Activated naive CD8-positive, alpha-beta T cell treated with anti-CD3 and anti-CD28 coated beads, Interleukin-2, amount 10 ng/mL, durations not matched to agents 7 days and 5 days (primary cell): ENCODE data around the gene SON. TPM values are rescaled to one million over a fixed set of nuclear protein-coding genes. Genes with fewer than 3 reads are reported as not detected.
A peak's percentile ranks its signal among the peaks of the same experiment; 100 is the strongest.

Experiments used
- ATAC-seq: fragments of 150-1000 bp; cut with Tn5 transposase; one replicate; pipeline ENCODE4 v1.10.0; 2021; ENCODE audit warnings: low read depth, moderate library complexity
- POLR2A ChIA-PET: fragments of 350-600 bp; sonication (Branson Sonifier 250); formaldehyde crosslinking; loops from one replicate; lab custom pipeline; 2021; ENCODE audit warnings: antibody characterized with exemption; lab: Charles Lee
- DNase-seq: peaks from one replicate; pipeline ENCODE4 v3.0.0; 2021
- H3K27ac Mint-ChIP-seq: one replicate; pipeline ENCODE4 v1.8.0; 2022; ENCODE audit warnings: mild to moderate bottlenecking, mixed read lengths
- H3K27me3 Mint-ChIP-seq: one replicate; pipeline ENCODE4 v1.8.0; 2022; ENCODE audit warnings: mild to moderate bottlenecking, moderate library complexity, mixed read lengths
- H3K36me3 Mint-ChIP-seq: one replicate; pipeline ENCODE4 v1.8.0; 2021; ENCODE audit warnings: mild to moderate bottlenecking, mixed read lengths
- H3K4me1 Mint-ChIP-seq: one replicate; pipeline ENCODE4 v1.8.0; 2021; ENCODE audit warnings: mixed read lengths
- H3K4me3 Mint-ChIP-seq: one replicate; pipeline ENCODE4 v1.8.0; 2022; ENCODE audit warnings: mild to moderate bottlenecking, moderate library complexity, mixed read lengths
- H3K9me3 Mint-ChIP-seq: one replicate; pipeline ENCODE4 v1.8.0; 2021; ENCODE audit warnings: mixed read lengths
- total RNA-seq, 2 experiments: library from RNA; stranded (reverse); gene quantifications; one replicate each; pipeline ENCODE4 v1.2.3, GENCODE V29; 2021

Gene SON
- total RNA-seq, 2 experiments from 2014 or later: 357 to 376 TPM

DNA sequence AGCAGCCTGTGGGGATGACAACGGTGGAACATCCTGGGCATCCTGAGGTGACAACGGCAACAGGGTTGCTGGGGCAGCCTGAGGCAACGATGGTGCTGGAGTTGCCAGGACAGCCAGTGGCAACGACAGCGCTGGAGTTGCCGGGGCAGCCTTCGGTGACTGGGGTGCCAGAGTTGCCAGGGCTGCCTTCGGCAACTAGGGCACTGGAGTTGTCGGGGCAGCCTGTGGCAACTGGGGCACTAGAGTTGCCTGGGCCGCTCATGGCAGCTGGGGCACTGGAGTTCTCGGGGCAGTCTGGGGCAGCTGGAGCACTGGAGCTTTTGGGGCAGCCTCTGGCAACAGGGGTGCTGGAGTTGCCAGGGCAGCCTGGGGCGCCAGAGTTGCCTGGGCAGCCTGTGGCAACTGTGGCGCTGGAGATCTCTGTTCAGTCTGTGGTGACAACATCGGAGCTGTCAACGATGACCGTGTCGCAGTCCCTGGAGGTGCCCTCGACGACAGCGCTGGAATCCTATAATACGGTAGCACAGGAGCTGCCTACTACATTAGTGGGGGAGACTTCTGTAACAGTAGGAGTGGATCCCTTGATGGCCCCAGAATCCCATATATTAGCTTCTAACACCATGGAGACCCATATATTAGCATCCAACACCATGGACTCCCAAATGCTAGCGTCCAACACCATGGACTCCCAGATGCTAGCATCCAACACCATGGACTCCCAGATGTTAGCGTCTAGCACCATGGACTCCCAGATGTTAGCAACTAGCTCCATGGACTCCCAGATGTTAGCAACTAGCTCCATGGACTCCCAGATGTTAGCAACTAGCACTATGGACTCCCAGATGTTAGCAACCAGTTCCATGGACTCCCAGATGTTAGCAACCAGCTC, 8.2 kb downstream of the SON start:
- Mint-ChIP-seq H3K4me3 (no peak overlapping the region), H3K36me3 (peaks cover 53% of the 10 kb centered on the region), H3K27me3 (no peaks in the 10 kb centered on the region), H3K4me1 (peaks cover 22% of the 10 kb centered on the region), H3K27ac (no peak overlapping the region), H3K9me3 (no peaks in the 10 kb centered on the region)
- POLR2A ChIA-PET: interaction anchor here (0.7 to 1.6 kb wide), 4 partner anchors 8 to 780 kb away, joined by 4 to 9 read pairs (median 7); partner anchors contain the start of genes DONSON, GART, PAXBP1 and SON
- ATAC-seq (no peak), DNase-seq (no peak)

DNA sequence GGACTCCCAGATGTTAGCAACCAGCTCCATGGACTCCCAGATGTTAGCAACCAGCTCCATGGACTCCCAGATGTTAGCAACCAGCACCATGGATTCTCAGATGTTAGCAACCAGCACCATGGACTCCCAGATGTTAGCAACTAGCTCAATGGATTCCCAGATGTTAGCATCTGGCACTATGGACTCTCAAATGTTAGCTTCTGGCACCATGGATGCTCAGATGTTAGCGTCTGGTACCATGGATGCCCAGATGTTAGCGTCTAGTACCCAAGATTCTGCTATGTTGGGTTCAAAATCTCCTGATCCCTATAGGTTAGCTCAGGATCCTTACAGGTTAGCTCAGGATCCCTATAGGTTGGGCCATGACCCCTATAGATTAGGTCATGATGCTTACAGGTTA, 8.8 kb downstream of the SON start:
- POLR2A ChIA-PET: interaction anchor here (0.7 to 1.6 kb wide), 4 partner anchors 8 to 780 kb away, joined by 4 to 9 read pairs (median 7); partner anchors contain the start of genes DONSON, GART, PAXBP1 and SON
- no peaks in the 10 kb centered on the region for H3K9me3 Mint-ChIP-seq
- ATAC-seq (no peak), DNase-seq (no peak)
- no peak overlapping the region for H3K27ac Mint-ChIP-seq
- H3K27me3 Mint-ChIP-seq: no peaks in the 10 kb centered on the region
- peaks cover 60% of the 10 kb centered on the region for H3K36me3 Mint-ChIP-seq
- peaks cover 24% of the 10 kb centered on the region for H3K4me1 Mint-ChIP-seq
- no peak overlapping the region for H3K4me3 Mint-ChIP-seq

DNA sequence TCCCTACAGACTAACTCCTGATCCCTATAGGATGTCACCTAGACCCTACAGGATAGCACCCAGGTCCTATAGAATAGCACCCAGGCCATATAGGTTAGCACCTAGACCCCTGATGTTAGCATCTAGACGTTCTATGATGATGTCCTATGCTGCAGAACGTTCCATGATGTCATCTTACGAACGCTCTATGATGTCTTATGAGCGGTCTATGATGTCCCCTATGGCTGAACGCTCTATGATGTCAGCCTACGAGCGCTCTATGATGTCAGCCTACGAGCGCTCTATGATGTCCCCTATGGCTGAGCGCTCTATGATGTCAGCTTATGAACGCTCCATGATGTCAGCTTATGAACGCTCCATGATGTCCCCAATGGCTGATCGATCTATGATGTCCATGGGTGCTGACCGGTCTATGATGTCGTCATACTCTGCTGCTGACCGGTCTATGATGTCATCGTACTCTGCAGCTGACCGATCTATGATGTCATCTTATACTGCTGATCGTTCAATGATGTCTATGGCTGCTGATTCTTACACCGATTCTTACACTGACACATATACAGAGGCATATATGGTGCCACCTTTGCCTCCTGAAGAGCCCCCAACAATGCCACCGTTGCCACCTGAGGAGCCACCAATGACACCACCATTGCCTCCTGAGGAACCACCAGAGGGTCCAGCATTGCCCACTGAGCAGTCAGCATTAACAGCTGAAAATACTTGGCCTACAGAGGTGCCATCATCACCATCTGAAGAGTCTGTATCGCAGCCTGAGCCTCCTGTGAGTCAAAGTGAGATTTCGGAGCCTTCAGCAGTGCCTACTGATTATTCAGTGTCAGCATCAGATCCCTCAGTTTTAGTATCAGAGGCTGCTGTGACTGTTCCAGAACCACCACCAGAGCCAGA, 9.5 kb downstream of the SON start:
- POLR2A ChIA-PET: interaction anchor here (0.7 to 1.6 kb wide), 3 partner anchors 9 to 781 kb away, joined by 6 to 9 read pairs (median 8); partner anchors contain the start of genes GART, PAXBP1 and SON
- no peak overlapping the region for H3K27ac Mint-ChIP-seq
- no peak overlapping the region for H3K4me3 Mint-ChIP-seq
- H3K9me3 Mint-ChIP-seq: no peaks in the 10 kb centered on the region
- H3K36me3 Mint-ChIP-seq: peaks cover 62% of the 10 kb centered on the region
- H3K27me3 Mint-ChIP-seq: no peaks in the 10 kb centered on the region
- ATAC-seq: no peak
- peaks cover 23% of the 10 kb centered on the region for H3K4me1 Mint-ChIP-seq
- DNase-seq: no peak

DNA sequence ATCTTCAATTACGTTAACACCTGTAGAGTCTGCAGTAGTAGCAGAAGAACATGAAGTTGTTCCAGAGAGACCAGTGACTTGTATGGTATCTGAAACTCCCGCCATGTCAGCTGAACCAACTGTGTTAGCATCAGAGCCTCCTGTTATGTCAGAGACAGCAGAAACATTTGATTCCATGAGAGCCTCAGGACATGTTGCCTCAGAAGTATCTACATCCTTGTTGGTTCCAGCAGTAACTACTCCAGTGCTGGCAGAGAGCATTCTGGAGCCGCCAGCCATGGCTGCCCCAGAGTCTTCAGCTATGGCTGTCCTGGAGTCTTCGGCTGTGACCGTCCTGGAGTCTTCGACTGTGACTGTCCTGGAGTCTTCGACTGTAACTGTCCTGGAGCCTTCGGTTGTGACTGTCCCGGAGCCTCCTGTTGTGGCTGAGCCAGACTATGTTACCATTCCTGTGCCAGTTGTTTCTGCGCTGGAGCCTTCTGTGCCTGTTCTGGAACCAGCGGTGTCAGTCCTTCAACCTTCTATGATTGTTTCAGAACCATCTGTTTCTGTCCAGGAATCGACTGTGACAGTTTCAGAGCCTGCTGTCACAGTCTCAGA, 10.3 kb downstream of the SON start:
- ATAC-seq (no peak), DNase-seq (no peak)
- Mint-ChIP-seq H3K4me3 (no peak overlapping the region), H3K9me3 (no peaks in the 10 kb centered on the region), H3K4me1 (peaks cover 23% of the 10 kb centered on the region), H3K27ac (no peak overlapping the region), H3K36me3 (peaks cover 65% of the 10 kb centered on the region), H3K27me3 (no peaks in the 10 kb centered on the region)
- POLR2A ChIA-PET: no interaction called here

DNA sequence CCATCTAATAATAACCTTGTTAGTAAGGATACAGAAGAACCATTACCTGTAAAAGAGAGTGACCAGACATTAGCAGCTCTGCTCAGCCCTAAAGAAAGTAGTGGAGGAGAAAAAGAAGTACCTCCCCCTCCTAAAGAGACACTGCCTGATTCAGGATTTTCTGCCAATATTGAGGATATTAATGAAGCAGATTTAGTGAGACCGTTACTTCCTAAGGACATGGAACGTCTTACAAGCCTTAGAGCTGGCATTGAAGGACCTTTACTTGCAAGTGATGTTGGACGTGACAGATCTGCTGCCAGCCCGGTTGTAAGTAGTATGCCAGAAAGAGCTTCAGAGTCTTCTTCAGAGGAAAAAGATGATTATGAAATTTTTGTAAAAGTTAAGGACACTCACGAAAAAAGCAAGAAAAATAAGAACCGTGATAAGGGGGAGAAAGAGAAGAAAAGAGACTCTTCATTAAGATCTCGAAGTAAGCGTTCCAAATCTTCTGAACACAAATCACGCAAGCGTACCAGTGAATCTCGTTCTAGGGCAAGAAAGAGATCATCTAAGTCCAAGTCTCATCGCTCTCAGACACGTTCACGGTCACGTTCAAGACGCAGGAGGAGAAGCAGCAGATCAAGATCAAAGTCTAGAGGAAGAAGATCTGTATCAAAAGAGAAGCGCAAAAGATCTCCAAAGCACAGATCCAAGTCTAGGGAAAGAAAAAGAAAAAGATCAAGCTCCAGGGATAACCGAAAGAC, 11.6 kb downstream of the SON start:
- Mint-ChIP-seq H3K27me3 (no peaks in the 10 kb centered on the region), H3K9me3 (no peaks in the 10 kb centered on the region), H3K4me1 (peaks cover 23% of the 10 kb centered on the region), H3K4me3 (no peak overlapping the region), H3K27ac (no peak overlapping the region), H3K36me3 (peaks cover 65% of the 10 kb centered on the region)
- ATAC-seq (no peak), DNase-seq (no peak)
- POLR2A ChIA-PET: interaction anchor here (2.9 kb wide), 1 partner anchor 34 kb away, joined by 10 read pairs; the partner anchor contains the start of gene DONSON

DNA sequence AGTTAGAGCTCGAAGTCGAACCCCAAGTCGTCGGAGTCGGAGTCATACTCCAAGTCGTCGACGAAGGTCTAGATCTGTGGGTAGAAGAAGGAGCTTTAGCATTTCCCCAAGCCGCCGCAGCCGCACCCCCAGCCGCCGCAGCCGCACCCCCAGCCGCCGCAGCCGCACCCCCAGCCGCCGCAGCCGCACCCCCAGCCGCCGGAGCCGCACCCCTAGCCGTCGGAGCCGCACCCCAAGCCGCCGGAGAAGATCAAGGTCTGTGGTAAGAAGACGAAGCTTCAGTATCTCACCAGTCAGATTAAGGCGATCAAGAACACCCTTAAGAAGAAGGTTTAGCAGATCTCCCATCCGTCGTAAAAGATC, 12.1 kb downstream of the SON start:
- Mint-ChIP-seq H3K9me3 (no peaks in the 10 kb centered on the region), H3K27ac (no peak overlapping the region), H3K36me3 (peaks cover 66% of the 10 kb centered on the region), H3K27me3 (no peaks in the 10 kb centered on the region), H3K4me3 (no peak overlapping the region), H3K4me1 (peaks cover 23% of the 10 kb centered on the region)
- DNase-seq: no peak
- POLR2A ChIA-PET: interaction anchor here (2.9 kb wide), 1 partner anchor 34 kb away, joined by 10 read pairs; the partner anchor contains the start of gene DONSON
- no peak for ATAC-seq

DNA sequence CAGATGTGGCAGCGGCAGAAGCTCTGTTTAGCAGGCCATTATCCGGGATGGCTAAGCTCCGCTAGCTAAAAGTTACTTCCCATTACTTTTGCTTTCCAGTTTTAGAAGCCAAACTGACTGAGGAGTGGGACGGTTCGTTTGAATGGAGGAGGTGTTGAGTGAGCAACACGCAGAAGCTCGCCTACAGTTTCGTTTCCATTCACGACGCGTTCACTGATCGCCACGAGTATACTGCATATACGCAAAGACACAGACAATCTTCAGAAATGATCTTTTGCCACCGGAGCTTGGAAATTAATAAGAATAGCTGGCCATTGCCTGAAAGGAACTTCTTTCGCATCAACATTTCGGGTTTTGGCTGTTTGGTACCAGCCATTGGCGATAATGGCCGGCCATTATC, 14.6 kb downstream of the SON start:
- Mint-ChIP-seq H3K4me3 (no peak overlapping the region), H3K27ac (no peak overlapping the region), H3K27me3 (no peaks in the 10 kb centered on the region), H3K36me3 (peaks cover 64% of the 10 kb centered on the region), H3K4me1 (peaks cover 21% of the 10 kb centered on the region), H3K9me3 (no peaks in the 10 kb centered on the region)
- ATAC-seq (no peak), DNase-seq (no peak)
- POLR2A ChIA-PET: interaction anchor here (2.1 to 2.9 kb wide), 2 partner anchors 15 to 31 kb away, joined by 9 to 10 read pairs; partner anchors contain the start of genes DONSON, GART and SON

DNA sequence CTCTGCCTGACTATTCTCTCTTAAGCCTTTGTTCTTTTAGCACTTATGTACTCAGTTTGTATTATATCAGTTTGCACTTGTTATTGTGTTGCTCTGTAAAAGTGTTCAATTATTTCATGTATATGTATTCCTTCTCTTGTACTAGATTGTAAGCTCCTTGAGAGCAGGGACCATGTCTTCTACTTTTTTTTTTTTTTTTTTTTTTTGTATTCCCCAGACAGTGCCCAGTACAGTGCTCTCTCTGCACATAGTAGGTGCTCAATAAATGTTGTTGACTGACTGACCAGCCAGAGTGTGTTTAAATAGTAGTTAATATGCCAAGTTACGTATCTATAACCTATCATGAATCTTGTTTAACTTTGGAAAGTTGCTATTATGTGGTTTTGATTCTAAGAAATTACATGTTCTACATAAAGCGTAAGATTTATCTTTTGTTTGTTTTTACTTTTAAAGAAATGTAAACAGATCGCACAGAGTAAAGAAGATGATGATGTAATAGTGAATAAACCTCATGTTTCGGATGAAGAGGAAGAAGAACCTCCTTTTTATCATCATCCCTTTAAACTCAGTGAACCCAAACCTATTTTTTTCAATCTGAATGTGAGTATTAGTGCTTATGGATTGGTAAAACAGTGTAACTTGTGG, 16.1 kb downstream of the SON start:
- ATAC-seq (no peak), DNase-seq (no peak)
- no peaks in the 10 kb centered on the region for H3K9me3 Mint-ChIP-seq
- H3K4me1 Mint-ChIP-seq: peaks cover 24% of the 10 kb centered on the region
- POLR2A ChIA-PET: no interaction called here
- no peak overlapping the region for H3K27ac Mint-ChIP-seq
- H3K4me3 Mint-ChIP-seq: no peak overlapping the region
- peaks cover 55% of the 10 kb centered on the region for H3K36me3 Mint-ChIP-seq
- no peaks in the 10 kb centered on the region for H3K27me3 Mint-ChIP-seq

DNA sequence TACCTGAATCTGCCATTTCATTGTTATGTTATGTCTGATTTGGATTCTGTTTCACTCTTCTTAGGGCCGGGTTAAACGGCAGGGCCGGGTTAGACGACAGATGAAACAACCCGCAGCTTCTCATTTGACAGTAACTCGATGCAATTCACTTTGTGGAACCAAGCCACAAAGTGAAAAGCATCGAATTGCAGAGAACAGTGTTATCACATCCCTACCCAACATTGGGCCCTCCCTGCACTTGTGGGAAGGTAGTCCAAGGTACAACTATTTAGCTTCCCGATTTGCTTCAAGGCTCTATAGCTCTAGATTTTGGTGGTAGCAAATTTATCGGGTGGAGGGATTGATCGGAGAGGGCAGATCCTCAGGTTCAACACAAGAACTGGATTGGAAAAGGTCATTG, 17.0 kb downstream of the SON start:
- POLR2A ChIA-PET: no interaction called here
- ATAC-seq: no peak
- no peak overlapping the region for H3K4me3 Mint-ChIP-seq
- H3K27ac Mint-ChIP-seq: no peak overlapping the region
- H3K36me3 Mint-ChIP-seq: peaks cover 47% of the 10 kb centered on the region
- no peaks in the 10 kb centered on the region for H3K27me3 Mint-ChIP-seq
- no peaks in the 10 kb centered on the region for H3K9me3 Mint-ChIP-seq
- H3K4me1 Mint-ChIP-seq: peaks cover 20% of the 10 kb centered on the region
- DNase-seq: no peak

DNA sequence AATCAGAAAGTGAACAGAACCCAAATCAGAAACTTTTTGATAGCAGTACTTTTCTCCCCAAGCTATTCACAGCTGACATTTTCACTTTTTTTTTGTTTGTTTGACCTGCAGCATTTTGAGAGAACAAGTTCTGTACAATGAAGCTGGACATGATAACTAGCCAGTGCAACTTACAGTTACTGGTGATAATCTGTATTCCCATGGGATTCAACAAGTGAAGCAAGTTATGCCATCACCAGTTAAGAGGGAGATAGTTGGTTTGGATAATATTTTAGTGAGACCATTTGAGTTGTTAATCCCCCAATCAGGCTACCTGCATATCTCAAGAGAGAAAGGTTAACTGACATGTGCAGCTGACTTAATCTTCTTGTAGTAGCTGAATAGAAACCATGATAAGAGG, 18.1 kb downstream of the SON start:
- POLR2A ChIA-PET: no interaction called here
- no peaks in the 10 kb centered on the region for H3K9me3 Mint-ChIP-seq
- H3K4me3 Mint-ChIP-seq: no peak overlapping the region
- no peak for ATAC-seq
- H3K27me3 Mint-ChIP-seq: no peaks in the 10 kb centered on the region
- peaks cover 42% of the 10 kb centered on the region for H3K36me3 Mint-ChIP-seq
- no peak for DNase-seq
- H3K27ac Mint-ChIP-seq: no peak overlapping the region
- H3K4me1 Mint-ChIP-seq: peaks cover 12% of the 10 kb centered on the region

DNA sequence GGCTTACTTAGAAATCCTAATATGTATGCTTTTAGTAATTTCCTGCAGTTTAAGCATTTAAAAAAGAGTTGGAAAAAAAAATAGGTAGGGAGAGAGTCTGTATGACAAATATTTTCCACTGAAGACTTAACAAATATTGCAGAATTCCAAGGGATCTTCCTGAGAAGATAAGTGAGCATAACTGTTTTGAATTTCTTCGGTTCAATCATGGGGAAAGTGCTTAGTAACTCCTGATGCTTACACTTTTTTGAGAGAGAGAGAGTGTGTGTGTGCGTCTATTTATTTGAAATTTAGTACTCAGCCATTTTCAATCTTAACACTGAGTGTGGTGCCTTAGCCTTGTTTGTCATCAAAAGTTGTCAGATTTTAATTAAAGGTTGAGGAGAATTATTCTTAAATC, 18.5 kb downstream of the SON start:
- H3K4me3 Mint-ChIP-seq: no peak overlapping the region
- ATAC-seq: no peak
- peaks cover 38% of the 10 kb centered on the region for H3K36me3 Mint-ChIP-seq
- H3K4me1 Mint-ChIP-seq: peaks cover 10% of the 10 kb centered on the region
- no peaks in the 10 kb centered on the region for H3K9me3 Mint-ChIP-seq
- peak overlapping the region; percentile 2 for H3K27ac Mint-ChIP-seq
- no peaks in the 10 kb centered on the region for H3K27me3 Mint-ChIP-seq
- no peak for DNase-seq
- POLR2A ChIA-PET: no interaction called here

DNA sequence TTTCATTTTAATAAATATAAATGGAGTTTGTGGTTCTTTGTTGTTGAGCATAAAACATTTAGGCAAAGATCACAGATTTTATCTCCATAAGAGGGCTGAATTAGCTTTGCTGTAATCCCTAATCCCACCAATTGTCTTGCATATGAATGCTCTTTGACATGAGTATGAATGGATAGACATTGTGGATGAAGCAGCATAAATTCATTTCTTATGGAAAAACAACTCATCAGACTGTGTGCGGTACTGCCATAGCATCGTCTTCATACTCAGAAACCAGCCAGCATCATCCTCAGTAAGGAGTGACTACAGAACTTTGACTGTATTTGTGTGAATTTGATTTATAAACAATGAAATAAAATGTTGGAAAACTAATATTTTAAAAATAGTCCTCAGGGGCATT, 19.6 kb downstream of the SON start:
- Mint-ChIP-seq H3K4me1 (peaks cover 8% of the 10 kb centered on the region), H3K27me3 (no peaks in the 10 kb centered on the region), H3K36me3 (peaks cover 29% of the 10 kb centered on the region), H3K27ac (no peak overlapping the region), H3K4me3 (no peak overlapping the region), H3K9me3 (no peaks in the 10 kb centered on the region)
- POLR2A ChIA-PET: no interaction called here
- ATAC-seq (no peak), DNase-seq (no peak)
